ENCODE measurements around the gene PTOV1. TPM values are rescaled to one million over a fixed set of nuclear protein-coding genes. Genes with fewer than 3 reads are reported as not detected.

The PTOV1 gene
- total and polyA plus RNA-seq, 2 of the 13 experiments (the other 11 are each of a cell fraction or from before 2014, with no cell fraction given) = 63.5 to 68.5 TPM

DNA sequence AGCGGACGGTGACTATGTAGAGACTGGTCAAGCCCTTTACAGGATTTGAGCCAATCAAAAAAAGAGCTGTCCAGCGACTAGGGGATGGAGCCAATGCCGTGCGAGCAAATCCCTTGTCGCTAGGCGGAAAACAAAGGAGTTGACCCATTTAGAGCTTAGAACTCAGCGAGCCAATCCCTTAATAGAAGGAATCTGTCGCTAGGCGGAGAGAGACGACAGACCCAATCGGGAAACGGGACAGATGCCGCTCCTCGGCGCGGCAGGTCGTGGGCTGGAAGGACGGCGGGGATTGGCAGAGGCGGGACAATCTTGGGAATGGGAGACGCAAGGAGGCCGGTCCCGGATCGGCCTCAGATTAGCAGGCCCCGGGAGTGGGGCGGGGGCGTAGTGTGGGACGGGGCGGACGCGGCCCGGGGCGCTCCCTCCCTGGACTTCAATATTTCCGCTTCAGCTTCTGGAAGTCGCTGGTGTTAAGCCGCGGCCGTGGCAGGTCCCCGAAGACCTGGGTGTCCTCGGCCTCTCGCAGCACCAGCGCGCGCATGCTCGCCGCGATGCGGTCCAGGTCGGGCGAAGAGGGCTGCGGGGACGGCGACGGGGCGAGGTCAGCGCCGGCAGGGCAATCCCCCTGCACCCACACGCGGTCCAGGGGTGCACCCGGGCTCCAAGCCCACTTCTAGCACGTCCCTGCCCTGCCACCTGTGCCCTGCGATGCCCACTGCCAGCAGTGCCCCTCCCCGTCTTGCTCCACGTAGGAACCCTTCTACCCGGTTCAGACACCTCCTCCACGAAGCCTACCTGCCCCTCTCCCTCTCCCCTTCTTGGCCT is 18.7 kb downstream of the PTOV1 start (continued):
- TF ChIP-seq, protein P1, sequence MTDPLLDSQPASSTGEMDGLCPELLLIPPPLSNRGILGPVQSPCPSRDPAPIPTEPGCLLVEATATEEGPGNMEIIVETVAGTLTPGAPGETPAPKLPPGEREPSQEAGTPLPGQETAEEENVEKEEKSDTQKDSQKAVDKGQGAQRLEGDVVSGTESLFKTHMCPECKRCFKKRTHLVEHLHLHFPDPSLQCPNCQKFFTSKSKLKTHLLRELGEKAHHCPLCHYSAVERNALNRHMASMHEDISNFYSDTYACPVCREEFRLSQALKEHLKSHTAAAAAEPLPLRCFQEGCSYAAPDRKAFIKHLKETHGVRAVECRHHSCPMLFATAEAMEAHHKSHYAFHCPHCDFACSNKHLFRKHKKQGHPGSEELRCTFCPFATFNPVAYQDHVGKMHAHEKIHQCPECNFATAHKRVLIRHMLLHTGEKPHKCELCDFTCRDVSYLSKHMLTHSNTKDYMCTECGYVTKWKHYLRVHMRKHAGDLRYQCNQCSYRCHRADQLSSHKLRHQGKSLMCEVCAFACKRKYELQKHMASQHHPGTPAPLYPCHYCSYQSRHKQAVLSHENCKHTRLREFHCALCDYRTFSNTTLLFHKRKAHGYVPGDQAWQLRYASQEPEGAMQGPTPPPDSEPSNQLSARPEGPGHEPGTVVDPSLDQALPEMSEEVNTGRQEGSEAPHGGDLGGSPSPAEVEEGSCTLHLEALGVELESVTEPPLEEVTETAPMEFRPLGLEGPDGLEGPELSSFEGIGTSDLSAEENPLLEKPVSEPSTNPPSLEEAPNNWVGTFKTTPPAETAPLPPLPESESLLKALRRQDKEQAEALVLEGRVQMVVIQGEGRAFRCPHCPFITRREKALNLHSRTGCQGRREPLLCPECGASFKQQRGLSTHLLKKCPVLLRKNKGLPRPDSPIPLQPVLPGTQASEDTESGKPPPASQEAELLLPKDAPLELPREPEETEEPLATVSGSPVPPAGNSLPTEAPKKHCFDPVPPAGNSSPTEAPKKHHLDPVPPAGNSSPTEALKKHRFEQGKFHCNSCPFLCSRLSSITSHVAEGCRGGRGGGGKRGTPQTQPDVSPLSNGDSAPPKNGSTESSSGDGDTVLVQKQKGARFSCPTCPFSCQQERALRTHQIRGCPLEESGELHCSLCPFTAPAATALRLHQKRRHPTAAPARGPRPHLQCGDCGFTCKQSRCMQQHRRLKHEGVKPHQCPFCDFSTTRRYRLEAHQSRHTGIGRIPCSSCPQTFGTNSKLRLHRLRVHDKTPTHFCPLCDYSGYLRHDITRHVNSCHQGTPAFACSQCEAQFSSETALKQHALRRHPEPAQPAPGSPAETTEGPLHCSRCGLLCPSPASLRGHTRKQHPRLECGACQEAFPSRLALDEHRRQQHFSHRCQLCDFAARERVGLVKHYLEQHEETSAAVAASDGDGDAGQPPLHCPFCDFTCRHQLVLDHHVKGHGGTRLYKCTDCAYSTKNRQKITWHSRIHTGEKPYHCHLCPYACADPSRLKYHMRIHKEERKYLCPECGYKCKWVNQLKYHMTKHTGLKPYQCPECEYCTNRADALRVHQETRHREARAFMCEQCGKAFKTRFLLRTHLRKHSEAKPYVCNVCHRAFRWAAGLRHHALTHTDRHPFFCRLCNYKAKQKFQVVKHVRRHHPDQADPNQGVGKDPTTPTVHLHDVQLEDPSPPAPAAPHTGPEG (CRISPR knock-in tag; IDR thresholded peaks at IDR 0.05) = no peak
- no peak for TF ChIP-seq ZNF713 (CRISPR knock-in tag; IDR thresholded peaks at IDR 0.05)
- TF ChIP-seq ATF7 (IDR thresholded peaks at IDR 0.05) = no peak
- no peak for TF ChIP-seq ATF7 (CRISPR knock-in tag; IDR thresholded peaks at IDR 0.05)
- TF ChIP-seq ZNF451 (CRISPR knock-in tag; IDR thresholded peaks at IDR 0.05) = peak; percentile 80; the same call in 1 of the 2 replicates
- TF ChIP-seq ZFP90 (CRISPR knock-in tag; IDR thresholded peaks at IDR 0.05; ENCODE audit: borderline replicate concordance) = no peak
- TF ChIP-seq ZSCAN22 (CRISPR knock-in tag; IDR thresholded peaks at IDR 0.05) = no peak
- no peak for TF ChIP-seq MEIS1 (CRISPR knock-in tag; IDR thresholded peaks at IDR 0.05; ENCODE audit: borderline replicate concordance)
- TF ChIP-seq ZNF850 (CRISPR knock-in tag; conservative IDR thresholded peaks at IDR 0.05) = no peak
- TF ChIP-seq, protein P2, sequence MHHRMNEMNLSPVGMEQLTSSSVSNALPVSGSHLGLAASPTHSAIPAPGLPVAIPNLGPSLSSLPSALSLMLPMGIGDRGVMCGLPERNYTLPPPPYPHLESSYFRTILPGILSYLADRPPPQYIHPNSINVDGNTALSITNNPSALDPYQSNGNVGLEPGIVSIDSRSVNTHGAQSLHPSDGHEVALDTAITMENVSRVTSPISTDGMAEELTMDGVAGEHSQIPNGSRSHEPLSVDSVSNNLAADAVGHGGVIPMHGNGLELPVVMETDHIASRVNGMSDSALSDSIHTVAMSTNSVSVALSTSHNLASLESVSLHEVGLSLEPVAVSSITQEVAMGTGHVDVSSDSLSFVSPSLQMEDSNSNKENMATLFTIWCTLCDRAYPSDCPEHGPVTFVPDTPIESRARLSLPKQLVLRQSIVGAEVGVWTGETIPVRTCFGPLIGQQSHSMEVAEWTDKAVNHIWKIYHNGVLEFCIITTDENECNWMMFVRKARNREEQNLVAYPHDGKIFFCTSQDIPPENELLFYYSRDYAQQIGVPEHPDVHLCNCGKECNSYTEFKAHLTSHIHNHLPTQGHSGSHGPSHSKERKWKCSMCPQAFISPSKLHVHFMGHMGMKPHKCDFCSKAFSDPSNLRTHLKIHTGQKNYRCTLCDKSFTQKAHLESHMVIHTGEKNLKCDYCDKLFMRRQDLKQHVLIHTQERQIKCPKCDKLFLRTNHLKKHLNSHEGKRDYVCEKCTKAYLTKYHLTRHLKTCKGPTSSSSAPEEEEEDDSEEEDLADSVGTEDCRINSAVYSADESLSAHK (CRISPR knock-in tag; IDR thresholded peaks at IDR 0.05; ENCODE audit: borderline replicate concordance) = no peak
- no peak for TF ChIP-seq SRSF4 (IDR thresholded peaks at IDR 0.05; ENCODE audit: low read depth, low read length, poor library complexity, severe bottlenecking)
- no peak for TF ChIP-seq ZNF225 (CRISPR knock-in tag; IDR thresholded peaks at IDR 0.05)
- TF ChIP-seq GFI1 (CRISPR knock-in tag; IDR thresholded peaks at IDR 0.05; ENCODE audit: borderline replicate concordance) = no peak
- TF ChIP-seq FLYWCH1 (CRISPR knock-in tag; IDR thresholded peaks at IDR 0.05) = no peak
- 0 out of 2 replicates have a peak, but pooled peaks have one; percentile 1 for TF ChIP-seq MAFF (IDR thresholded peaks at IDR 0.05; ENCODE audit: low read depth, low read length)
- TF ChIP-seq, protein P3, sequence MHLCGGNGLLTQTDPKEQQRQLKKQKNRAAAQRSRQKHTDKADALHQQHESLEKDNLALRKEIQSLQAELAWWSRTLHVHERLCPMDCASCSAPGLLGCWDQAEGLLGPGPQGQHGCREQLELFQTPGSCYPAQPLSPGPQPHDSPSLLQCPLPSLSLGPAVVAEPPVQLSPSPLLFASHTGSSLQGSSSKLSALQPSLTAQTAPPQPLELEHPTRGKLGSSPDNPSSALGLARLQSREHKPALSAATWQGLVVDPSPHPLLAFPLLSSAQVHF (CRISPR knock-in tag; IDR thresholded peaks at IDR 0.05) = no peak
- peak; percentile 31; the same call in 1 of the 2 replicates for TF ChIP-seq ZNF572 (CRISPR knock-in tag; IDR thresholded peaks at IDR 0.05)
- no peak for TF ChIP-seq ZNF3 (CRISPR knock-in tag; IDR thresholded peaks at IDR 0.05)
- TF ChIP-seq FOXK1 (CRISPR knock-in tag; IDR thresholded peaks at IDR 0.05; ENCODE audit: borderline replicate concordance, low read depth) = 0 out of 2 replicates have a peak, but pooled peaks have one; percentile 34
- TF ChIP-seq ZNF660 (CRISPR knock-in tag; IDR thresholded peaks at IDR 0.05; ENCODE audit: borderline replicate concordance, low read depth) = 0 out of 2 replicates have a peak, but pooled peaks have one; percentile 31
- TF ChIP-seq ZNF605 (CRISPR knock-in tag; IDR thresholded peaks at IDR 0.05) = peak; percentile 33; the same call in 1 of the 2 replicates

Measured in HepG2 (cell line).